C4-2B (cell line): ENCODE results near the gene VSIR.

Experiments
- H3K27ac ChIP-seq: fragments of 450-650 bp; 2 replicates; pipeline ENCODE4 v1.5.1; 2017
- ZFX ChIP-seq: fragments of 450-650 bp; IDR thresholded peaks from 2 replicates; pipeline ENCODE4 v1.6.1; 2017
- TF ChIP-seq, protein P1 (sequence below): fragments of 450-650 bp; conservative IDR thresholded peaks from 2 replicates; pipeline ENCODE4 v1.5.1; 2017; ENCODE audit warnings: mild to moderate bottlenecking

VSIR gene

DNA sequence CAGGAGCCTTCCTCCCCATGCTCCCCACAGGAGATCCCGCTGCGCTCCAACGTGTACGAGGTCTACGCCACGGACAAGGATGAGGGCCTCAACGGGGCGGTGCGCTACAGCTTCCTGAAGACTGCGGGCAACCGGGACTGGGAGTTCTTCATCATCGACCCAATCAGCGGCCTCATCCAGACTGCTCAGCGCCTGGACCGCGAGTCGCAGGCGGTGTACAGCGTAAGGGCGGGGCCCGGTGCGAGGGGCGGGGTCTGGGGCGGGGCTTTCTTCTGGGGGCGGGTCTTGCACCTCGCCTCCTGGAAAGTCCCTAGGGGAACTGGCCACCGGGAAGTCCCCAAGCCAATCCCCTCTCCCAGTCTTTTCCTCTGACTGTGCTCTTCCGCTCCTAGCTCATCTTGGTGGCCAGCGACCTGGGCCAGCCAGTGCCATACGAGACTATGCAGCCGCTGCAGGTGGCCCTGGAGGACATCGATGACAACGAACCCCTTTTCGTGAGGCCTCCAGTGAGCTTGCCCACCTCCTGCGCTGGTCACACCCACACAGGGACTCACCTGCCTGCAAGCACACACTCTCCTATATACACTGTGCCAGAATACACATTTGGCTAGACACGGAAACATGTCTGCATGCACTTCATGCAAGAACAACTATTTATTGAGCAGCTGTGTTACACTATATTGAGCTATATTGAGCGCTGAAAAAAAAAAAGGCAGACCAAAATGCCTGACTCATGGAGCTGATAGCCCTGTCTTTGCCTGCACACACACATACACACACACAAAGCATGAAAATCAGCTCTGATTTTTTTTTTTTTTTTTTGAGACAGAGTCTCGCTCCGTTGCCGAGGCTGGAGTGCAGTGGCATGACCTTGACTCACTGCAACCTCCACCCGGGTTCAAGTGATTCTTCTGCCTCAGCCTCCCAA is 32.7 kb upstream of the VSIR start:
- TF ChIP-seq ZFX = no peak
- TF ChIP-seq, protein P1, sequence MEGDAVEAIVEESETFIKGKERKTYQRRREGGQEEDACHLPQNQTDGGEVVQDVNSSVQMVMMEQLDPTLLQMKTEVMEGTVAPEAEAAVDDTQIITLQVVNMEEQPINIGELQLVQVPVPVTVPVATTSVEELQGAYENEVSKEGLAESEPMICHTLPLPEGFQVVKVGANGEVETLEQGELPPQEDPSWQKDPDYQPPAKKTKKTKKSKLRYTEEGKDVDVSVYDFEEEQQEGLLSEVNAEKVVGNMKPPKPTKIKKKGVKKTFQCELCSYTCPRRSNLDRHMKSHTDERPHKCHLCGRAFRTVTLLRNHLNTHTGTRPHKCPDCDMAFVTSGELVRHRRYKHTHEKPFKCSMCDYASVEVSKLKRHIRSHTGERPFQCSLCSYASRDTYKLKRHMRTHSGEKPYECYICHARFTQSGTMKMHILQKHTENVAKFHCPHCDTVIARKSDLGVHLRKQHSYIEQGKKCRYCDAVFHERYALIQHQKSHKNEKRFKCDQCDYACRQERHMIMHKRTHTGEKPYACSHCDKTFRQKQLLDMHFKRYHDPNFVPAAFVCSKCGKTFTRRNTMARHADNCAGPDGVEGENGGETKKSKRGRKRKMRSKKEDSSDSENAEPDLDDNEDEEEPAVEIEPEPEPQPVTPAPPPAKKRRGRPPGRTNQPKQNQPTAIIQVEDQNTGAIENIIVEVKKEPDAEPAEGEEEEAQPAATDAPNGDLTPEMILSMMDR = no peak
- H3K27ac ChIP-seq = no peak overlapping the region

DNA sequence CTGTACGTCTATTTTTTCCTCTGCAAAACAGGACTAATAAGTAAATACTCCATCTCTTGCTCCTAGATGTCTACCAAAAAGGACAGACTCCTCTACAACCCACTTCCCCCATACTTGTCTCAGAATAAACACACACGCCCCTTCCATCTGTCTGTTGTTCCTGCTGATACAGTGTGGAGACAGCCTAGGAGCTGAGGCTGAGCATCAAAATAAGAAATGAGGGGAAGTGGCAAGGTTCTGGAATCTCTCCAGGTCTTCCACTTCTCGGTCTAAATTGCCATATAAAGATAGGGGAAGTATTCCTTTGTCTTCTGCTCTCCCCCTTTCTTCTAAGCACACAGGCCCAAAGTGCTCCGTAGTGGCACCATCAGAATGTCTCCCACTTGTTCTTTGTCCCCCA is 30.8 kb upstream of the VSIR start:
- no peak for TF ChIP-seq ZFX
- TF ChIP-seq, protein P1 = no peak
- H3K27ac ChIP-seq = no peak overlapping the region

DNA sequence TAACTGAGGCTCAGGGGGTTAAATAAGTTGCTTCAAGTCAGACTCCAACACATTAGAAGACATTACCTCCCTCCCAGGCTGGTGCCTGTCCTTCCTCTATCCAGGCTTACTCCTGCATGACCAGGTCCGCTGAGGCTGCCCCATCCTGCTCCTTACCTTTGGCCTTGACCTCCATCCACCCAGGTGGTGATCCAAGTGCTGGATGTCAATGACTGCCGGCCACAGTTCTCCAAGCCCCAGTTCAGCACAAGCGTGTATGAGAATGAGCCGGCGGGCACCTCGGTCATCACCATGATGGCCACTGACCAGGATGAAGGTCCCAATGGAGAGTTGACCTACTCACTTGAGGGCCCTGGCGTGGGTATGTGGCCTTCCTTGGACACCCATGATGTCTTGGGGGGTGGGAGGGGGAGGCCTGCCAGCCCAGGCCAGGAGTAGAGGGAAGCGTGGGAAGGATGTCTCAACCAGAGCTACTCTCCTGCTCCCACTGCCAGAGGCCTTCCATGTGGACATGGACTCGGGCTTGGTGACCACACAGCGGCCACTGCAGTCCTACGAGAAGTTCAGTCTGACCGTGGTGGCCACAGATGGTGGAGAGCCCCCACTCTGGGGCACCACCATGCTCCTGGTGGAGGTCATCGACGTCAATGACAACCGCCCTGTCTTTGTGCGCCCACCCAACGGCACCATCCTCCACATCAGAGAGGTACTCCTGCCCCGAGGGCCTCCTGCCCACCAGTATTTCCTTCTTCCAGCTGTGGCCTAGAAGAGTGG is 29.6 kb upstream of the VSIR start:
- no peak for TF ChIP-seq ZFX
- TF ChIP-seq, protein P1 = no peak
- no peak overlapping the region for H3K27ac ChIP-seq

DNA sequence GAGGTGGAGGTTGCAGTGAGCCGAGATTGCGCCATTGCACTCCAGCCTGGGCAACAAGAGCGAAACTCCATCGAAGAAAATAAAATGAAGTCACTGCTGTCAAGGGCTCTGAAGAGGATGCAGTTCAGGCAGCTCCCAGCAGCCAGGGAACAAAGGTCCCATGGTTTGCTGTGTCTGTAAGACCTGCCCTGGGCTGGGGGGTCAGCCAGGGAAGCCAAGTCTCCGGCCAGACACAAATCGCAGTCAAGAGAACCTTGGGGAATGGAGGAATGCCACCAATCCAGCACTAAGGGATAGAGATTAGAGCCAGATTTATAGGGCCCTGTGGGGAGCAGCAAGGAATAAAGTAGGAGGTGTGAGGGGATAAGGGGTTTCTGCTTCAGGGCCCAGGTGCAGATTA is 28.9 kb upstream of the VSIR start:
- no peak overlapping the region for H3K27ac ChIP-seq
- no peak for TF ChIP-seq ZFX
- TF ChIP-seq, protein P1 = no peak

DNA sequence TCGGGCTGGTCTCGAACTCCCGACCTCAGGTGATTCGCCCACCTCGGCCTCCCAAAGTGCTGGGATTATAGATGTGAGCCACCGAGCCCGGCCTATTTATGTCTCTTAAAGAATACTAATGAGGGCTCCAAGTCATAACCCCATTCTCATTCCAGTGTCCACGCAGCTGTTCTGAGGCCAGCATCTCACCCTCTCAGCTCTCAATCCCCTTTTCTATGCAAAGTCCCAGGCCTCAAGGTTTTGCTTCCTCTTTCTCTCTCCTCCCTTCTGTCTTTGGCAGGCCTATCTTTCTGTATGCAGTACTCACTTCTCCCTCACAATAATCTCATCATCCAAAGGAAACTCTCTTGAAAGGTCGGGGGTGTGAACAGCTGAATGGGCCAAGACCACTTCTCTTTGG is 28.0 kb upstream of the VSIR start:
- no peak overlapping the region for H3K27ac ChIP-seq
- TF ChIP-seq, protein P1 = no peak
- no peak for TF ChIP-seq ZFX

DNA sequence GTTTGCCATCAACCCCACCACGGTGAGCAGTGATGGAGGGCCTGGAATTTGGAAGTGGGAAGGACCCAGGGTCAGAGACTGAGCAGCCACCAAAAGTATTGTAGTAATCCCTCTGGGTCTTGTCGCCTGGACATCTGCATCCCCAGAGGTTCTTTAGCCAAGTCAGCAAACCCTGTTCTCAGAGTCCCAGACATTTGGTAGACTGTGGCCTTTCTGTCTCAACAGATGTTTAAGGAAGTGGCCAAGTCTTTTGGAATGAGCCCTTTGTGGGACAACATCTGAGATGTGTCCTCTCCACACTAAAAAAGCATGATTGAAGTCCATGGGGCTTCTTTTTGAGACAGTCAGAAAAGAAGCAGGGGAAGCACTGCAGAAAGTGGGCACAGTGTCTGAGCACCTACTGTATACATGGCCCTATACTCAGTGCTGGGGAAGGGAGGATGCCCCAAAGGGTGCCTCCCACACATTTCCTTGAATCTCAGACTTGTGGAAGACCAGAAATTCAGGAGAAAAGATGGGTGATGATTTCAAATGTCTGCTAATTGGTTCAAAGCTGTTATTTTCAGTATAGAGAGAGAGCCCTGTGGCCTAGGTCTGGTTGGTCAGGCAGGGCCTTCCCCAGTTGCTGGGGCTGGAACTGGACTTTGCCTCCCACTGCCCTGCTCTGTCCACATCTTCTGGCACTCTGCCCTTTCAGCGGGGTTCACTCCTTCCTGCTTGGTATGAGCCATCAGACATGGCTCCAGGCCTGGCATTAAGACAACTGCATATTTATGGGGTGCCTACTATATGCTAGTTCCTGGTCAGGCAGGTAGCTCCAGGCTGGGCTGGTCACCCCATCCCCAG is 26.5 kb upstream of the VSIR start:
- TF ChIP-seq ZFX = no peak
- TF ChIP-seq, protein P1 = no peak
- H3K27ac ChIP-seq = no peak overlapping the region
